GM23338 (cell line): Measurements from ENCODE around the gene TTC33.

Source experiments
- CREB1 ChIP-seq: fragments of 250-450 bp; sonication (Bioruptor Pico); IDR thresholded peaks from 2 replicates; pipeline ENCODE4 v1.5.0; 2020; ENCODE audit warnings: low read depth, mild to moderate bottlenecking, moderate library complexity
- CTCF ChIP-seq, 2 experiments: fragments of 200-600 bp in 1 of 2; sonication (generic) in 1 of 2; conservative IDR thresholded peaks; 2 replicates each; pipeline versions ENCODE4 v1.5.1 to v1.6.1; 2016 to 2017; ENCODE audit warnings: antibody characterized with exemption in 2 of 2, low read depth in 2 of 2, mild to moderate bottlenecking in 2 of 2, moderate library complexity in 1 of 2
- JUNB ChIP-seq: IDR thresholded peaks from one replicate; pipeline ENCODE4 v1.6.1; 2016; ENCODE audit warnings: antibody characterized with exemption; ENCODE audit not compliant: unreplicated experiment
- POLR2AphosphoS5 ChIP-seq: IDR thresholded peaks from 2 replicates; pipeline ENCODE4 v1.6.1; 2016; ENCODE audit warnings: antibody characterized with exemption, low read depth

- TF ChIP-seq CTCF (conservative IDR thresholded peaks at IDR 0.05; ENCODE audit: low read depth in 2 of 2) (no peak), JUNB (no peak), CREB1 (CRISPR knock-in tag) (no peak), POLR2AphosphoS5 (no peak)
Measured at GRCh38 chr5:40689438-40689837, 66.3 kb downstream of the TTC33 start.
